DMS153 treated with DMSO at 0.1 percent for 48 hours (cell line): ENCODE measurements around the gene CYB561.
"Not testable (repeated sequence)": the region's sequence is repeated elsewhere in the genome, so short reads cannot be mapped to it uniquely, and the experiment has no call there.

Experiments used
- DNase-seq: peaks from one replicate; lab custom pipeline; 2025; ENCODE audit not compliant: unreplicated experiment; lab: John Stamatoyannopoulos, UW

Gene CYB561

DNA sequence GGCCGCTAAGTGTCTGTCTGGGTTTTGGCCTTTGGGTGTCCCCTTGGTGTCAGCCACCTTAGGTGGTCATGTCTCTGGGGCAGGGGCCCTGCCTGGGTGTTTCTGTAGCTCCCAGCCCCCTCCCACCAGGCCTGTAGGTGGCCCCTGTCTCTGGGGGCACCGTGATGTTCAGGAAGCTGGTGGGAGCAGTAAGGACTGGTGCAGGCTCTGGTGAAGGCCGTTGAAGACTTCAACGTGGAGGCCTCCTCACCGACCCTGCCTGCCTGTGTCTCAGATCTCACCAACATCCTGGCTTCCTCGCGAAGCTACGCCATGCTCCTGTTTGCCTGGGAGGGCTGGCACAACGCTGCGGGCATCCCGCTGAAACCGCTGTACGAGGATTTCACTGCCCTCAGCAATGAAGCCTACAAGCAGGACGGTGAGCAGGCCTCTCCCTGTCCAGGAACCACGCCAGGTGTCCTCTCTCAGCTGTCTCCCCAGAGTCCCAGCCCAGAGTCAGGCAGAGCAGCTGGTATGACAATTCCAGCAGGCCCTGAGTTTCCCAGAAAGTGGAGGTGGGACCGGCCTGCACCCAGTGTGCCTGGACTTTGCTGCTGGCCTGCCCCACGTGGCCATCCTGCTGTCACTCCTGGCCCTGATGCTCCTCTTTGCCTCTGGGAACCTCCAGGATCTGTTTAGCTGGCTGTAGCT, 33.5 kb upstream of the CYB561 start:
- DNase-seq = peak; percentile 23

GRCh38 chr17:63478814-63479494, 32.8 kb upstream of the CYB561 start:
- DNase-seq = peak; percentile 25

DNA sequence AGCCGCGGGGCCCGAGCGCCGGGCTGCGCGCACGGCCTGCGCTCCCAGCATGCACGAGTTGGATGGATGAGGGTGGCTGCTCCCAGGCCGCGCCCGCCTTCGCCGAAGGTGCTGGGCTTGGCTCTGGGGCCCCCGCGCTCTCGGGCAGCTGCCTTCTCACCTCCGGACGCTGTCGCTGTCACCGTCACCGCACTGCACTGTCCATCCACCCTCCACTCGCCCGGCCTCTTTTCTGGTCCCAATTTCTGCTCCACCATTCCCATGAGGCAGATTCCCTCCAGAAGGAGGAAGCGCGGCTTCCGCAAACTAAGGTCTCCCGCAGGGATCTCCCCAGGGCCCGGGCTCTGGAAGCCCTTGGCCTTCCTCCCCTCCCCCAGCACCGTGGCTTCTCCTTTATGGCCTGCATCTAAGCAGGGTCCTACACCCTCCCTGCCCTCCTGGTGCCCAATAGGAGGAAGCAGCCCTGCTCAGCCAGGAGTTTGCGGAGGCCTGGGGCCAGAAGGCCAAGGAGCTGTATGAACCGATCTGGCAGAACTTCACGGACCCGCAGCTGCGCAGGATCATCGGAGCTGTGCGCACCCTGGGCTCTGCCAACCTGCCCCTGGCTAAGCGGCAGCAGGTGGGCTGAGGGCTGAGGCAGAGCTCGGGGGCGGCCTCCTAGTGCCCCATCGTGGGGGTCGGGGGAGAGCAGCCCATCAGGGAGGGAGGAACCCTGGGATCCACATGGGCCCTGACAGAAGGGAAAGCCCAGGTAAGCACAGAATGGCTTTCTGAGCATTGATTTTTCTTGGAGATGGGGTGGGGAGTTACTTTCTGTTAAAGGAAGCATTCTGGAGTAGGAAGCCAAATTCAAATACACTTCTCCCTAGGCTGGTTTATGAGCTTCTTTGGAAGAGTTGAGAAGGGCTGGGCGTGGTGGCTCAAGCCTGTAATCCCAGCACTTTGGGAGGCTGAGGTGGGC, 31.7 kb upstream of the CYB561 start:
- peak; percentile 11 for DNase-seq

- peak; percentile 60 for DNase-seq
These were observed 30.9 kb upstream of the CYB561 start, which contains the start of gene ACE for GRCh38 chr17:63476854-63477479. Gene ACE (plus strand): TSS chr17:63477061. CDS start chr17:63477095, 34 bp downstream.

DNA sequence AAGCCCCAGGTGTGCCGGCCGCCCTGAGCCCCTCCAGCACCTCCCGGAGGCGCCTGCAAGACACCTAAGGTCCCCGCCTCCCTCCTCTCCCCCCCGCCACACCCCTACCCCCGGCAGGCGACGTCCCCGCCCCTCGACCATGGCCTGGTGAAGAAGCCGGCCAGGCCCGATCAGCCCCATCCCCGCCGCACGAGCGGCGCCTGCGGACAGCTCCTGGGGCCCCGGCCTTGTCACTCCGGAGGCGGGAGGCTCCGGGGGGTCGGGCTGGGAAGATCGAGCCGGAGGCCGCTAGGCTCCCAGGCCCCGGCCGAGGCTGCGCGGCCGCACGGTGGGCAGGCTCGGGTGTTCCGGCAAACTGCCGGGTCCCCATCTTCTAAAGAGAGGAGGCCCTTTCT, 30.4 kb upstream of the CYB561 start:
- no peak for DNase-seq

DNA sequence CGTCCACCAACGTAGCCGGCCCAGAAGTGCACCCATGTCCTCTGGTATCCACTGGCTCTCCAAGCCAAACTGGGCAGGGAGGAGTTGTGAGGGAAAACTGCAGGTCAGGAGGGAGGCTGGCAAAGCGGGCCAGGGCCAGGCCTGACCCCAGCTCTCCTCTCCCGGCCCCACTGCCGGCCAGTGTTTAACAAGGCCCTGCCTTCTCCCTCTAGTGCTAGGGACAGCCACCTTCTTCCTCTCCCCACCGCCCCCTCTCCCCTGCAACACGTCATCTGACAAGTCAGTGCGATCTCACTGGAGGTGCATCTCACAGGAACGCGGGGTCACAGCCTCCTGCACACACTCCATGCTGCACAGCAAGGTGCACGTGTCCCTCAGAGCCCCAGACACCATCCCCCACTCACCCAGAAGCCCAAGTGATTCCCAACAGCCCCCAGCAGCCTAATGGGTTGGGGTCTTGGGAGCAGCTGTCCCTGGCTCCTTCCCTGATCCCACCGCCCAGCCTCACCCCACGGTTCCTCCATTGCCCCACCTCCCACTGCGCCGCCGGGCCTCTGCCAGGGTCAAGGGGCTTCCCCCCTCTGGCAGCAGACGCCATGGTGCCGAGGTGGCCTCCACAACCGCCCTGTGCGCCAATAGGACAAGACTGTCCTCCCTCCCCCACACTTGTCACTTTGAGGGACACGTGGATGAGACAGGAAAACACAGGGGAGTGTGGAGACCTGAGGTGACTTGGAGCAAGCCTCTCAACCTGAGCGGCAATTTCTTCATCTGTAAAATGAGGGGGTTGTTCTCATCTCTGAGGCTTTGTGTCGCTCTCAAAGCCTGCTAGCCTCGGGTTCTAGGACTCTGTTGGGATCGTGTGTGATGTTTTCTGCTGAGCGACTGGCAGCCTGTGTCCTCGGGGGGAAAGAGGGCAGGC, 29.6 kb upstream of the CYB561 start:
- no peak for DNase-seq

- no peak for DNase-seq
These were observed 28.7 kb upstream of the CYB561 start for GRCh38 chr17:63474586-63475460.

- peak; percentile 55 for DNase-seq
These were observed 28.1 kb upstream of the CYB561 start for GRCh38 chr17:63474174-63474573.

DNA sequence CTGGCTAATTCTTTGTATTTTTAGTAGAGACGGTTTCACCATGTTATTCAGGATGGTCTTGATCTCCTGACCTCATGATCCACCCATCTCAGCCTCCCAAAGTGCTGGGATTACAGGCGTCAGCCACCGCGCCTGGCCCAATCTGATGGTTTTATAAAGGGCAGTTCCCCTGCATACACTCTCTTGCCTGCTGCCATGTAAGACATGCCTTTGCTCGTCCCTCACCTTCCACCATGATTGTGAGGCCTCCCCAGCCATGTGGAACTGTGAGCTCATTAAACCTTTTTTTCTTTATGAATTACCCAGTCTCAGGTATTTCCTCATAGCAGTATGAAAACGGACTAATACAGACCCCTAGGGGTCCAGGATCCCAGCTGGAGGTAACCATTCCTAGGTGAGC, 22.0 kb upstream of the CYB561 start:
- not testable (repeated sequence) for DNase-seq

DNA sequence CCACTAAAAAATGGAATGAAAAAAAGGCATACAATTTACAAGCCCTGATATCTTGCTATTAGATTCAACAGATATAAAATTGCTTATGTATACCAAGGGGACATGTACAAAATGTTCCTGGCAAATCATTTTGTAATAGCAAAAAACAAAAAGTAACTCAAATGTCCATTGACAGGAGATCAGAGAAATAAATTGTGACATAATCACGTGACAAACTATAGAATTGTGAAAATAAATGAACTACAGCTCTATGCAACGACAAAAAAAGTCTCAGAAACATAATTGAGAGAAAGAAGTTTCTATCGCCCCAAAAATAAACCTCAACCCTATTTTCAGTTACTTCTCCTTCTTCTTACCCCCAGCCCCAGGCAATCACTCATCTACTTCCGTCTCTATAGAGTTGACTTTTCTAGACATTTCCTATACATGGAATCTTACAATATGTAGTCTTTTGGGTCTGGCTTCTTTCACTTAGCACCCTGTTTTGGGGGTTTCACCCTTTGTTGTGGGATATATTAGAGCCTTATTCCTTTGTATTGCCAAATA, 18.7 kb upstream of the CYB561 start:
- DNase-seq = no peak

GRCh38 chr17:63463771-63464170, 17.7 kb upstream of the CYB561 start:
- DNase-seq = no peak

GRCh38 chr17:63460018-63460417, 13.9 kb upstream of the CYB561 start:
- DNase-seq = no peak

DNA sequence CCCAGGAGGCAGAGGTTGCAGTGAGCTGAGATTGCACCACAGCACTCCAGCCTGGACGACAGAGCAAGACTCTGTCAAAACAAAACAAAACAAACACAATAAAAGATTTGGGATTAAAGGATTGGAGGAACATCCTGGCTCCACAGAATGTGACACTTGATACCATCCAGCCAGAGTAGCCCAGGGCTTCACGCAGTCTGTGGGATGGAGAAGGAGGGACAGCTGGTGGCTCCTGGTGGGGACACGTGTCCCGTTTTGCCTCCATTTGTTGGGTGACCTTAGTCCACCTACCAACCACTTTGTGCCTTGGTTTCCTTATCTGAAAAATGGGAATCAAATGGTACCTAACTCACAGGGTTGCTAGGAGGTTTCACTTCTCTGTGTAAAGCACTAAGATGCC, 12.4 kb upstream of the CYB561 start:
- DNase-seq = no peak

DNA sequence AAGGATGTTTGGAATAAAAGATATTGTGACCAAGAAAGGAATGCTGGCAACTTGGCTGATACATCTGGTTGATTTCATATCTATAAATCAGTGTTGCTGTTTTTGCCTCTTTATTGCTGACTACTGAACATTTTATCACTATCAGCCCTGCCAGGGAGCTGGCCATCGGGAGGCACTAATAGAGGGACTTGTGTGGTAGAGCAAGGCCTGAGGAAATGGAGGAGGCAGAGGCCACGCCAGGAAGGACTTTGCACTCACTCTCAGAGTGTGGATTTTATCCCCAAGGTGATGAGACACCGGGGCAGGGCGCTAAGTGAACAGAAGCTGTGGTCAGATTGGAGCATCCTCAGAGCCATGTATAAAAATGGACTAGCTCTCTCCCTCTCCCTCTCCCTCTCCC, 9.3 kb upstream of the CYB561 start:
- no peak for DNase-seq

- no peak for DNase-seq
These were observed 8.8 kb upstream of the CYB561 start for GRCh38 chr17:63454915-63455314.

DNA sequence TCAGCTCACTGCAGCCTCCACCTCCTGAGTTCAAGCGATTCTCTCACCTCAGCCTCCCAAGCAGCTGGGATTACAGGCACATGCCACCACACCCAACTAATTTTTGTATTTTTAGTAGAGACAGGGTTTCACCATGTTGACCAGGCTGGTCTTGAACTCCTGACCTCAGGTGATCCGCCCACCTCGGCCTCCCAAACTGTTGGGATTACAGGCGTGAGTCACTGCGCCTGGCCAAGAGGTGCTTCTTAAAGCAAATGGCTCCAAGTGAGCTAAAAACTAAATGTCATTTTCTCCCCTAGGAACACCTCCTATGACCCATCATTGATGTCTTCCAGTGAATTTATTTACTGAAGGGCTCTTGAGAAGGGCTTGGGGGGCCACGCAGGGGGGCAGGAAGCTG, 8.3 kb upstream of the CYB561 start:
- not testable (repeated sequence) for DNase-seq

DNA sequence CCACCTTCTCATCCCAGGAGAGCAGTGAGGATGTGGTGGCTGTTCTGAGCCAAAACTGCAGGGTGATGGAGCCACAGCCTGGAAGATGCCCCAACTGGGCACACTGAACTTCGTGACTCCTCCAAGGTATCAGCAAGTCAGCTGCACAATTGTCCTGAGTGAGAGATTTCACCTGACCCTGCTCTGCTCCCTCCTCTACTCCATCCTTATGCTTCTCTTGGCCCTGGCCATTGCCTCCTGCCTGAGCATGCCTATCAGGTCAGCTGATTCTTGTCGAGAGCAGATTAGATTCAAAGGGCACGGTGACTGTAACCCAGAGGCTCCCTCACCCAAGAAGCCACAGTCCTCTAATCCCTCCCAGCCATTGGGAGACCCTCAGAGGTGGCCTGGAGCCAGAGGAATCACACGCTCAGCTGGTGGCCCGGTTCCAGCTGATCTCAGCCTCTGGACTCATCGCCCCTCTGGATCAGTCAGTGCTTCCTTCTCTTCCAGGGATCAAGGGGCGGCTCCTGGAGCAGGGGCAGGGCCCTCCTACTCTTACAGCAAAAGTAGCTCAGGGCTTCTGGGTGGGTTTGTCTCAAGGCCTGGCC, 7.0 kb upstream of the CYB561 start:
- no peak for DNase-seq
